Mesothelial cell of epicardium (in vitro differentiated cells): ENCODE measurements around the gene TTC7B. TPM values are rescaled to one million over a fixed set of nuclear protein-coding genes. Genes with fewer than 3 reads are reported as not detected.

Source experiments
- DNase-seq, 2 experiments: peaks; one replicate each; pipeline ENCODE4 v3.0.0; 2021; ENCODE audit warnings: low spot score in 2 of 2; ENCODE audit not compliant: unreplicated experiment in 2 of 2
- H3K27ac Mint-ChIP-seq: 2 replicates; pipeline ENCODE4 v1.8.0; 2021; ENCODE audit warnings: mixed read lengths
- H3K27me3 Mint-ChIP-seq: 2 replicates; pipeline ENCODE4 v1.8.0; 2021; ENCODE audit warnings: low read depth, mixed read lengths
- H3K36me3 Mint-ChIP-seq: 2 replicates; pipeline ENCODE4 v1.8.0; 2021; ENCODE audit warnings: mixed read lengths
- H3K4me1 Mint-ChIP-seq: 2 replicates; pipeline ENCODE4 v1.8.0; 2021; ENCODE audit warnings: mixed read lengths
- H3K4me3 Mint-ChIP-seq: 2 replicates; pipeline ENCODE4 v1.8.0; 2021; ENCODE audit warnings: mild to moderate bottlenecking, moderate library complexity, mixed read lengths
- H3K9me3 Mint-ChIP-seq: 2 replicates; pipeline ENCODE4 v1.8.0; 2021; ENCODE audit warnings: mixed read lengths
- total RNA-seq: library from RNA; stranded (reverse); gene quantifications from 3 replicates; pipeline ENCODE4 v1.2.1, GENCODE V29; 2021
- TF ChIP-seq, protein P1 (sequence below): fragments of 200-600 bp; sonication (generic); IDR thresholded peaks from one replicate; pipeline ENCODE4 v1.5.0; 2021; ENCODE audit warnings: antibody characterized with exemption; ENCODE audit not compliant: unreplicated experiment

Gene TTC7B
- total RNA-seq, 1 donor from 2014 or later: 56.5 TPM

DNA sequence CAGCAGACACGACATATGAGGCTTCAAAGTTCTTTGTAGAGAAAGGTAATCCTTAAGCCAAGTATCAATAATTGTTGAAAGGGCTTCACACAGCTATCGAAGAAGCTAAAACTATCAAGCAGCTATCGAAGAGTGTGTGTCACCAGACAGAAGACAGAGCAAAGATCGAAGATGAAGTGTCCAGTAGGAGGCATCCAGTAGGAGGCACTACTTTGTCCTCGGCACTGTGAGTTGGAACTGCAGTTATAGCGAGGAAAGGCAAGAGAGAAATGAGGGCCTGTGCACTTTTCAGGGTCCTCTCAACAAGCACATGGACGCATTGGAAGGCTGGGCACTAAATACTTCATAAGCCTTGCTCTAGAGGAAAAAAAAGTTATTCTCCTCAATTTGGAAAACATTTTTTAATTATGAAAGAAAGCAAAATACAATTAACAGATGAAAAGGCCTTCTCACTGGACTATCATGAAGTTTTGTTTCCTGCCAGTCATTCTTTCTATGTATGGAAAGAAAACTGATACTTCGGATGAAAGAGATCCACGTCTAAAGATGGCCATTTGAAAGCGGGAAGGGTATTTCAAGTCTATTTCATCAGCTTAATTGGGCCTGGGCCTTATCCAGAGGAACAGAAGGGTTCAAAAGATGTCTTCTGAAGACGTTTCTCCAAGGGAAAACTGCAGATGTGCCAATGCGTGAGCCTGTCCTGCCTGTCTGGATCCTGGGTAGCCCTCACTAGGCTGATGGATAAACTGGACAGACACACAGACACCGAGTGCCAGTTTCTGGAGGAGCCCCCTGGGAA is 244.9 kb downstream of the TTC7B start:
- Mint-ChIP-seq H3K27ac (no peak overlapping the region), H3K4me1 (peaks cover 33% of the 10 kb centered on the region), H3K9me3 (no peaks in the 10 kb centered on the region), H3K27me3 (no peaks in the 10 kb centered on the region), H3K36me3 (peaks cover 26% of the 10 kb centered on the region), H3K4me3 (no peak overlapping the region)
- DNase-seq: no peak
- TF ChIP-seq, protein P1, sequence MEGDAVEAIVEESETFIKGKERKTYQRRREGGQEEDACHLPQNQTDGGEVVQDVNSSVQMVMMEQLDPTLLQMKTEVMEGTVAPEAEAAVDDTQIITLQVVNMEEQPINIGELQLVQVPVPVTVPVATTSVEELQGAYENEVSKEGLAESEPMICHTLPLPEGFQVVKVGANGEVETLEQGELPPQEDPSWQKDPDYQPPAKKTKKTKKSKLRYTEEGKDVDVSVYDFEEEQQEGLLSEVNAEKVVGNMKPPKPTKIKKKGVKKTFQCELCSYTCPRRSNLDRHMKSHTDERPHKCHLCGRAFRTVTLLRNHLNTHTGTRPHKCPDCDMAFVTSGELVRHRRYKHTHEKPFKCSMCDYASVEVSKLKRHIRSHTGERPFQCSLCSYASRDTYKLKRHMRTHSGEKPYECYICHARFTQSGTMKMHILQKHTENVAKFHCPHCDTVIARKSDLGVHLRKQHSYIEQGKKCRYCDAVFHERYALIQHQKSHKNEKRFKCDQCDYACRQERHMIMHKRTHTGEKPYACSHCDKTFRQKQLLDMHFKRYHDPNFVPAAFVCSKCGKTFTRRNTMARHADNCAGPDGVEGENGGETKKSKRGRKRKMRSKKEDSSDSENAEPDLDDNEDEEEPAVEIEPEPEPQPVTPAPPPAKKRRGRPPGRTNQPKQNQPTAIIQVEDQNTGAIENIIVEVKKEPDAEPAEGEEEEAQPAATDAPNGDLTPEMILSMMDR: no peak

GRCh38 chr14:90570461-90570860 is 245.8 kb downstream of the TTC7B start:
- H3K4me3 Mint-ChIP-seq: no peak overlapping the region
- H3K27ac Mint-ChIP-seq: no peak overlapping the region
- no peaks in the 10 kb centered on the region for H3K27me3 Mint-ChIP-seq
- TF ChIP-seq, protein P1: no peak
- H3K4me1 Mint-ChIP-seq: peaks cover 33% of the 10 kb centered on the region
- no peak for DNase-seq
- H3K9me3 Mint-ChIP-seq: no peaks in the 10 kb centered on the region
- H3K36me3 Mint-ChIP-seq: peaks cover 27% of the 10 kb centered on the region

GRCh38 chr14:90569606-90570387 is 246.4 kb downstream of the TTC7B start:
- TF ChIP-seq, protein P1: no peak
- peaks cover 29% of the 10 kb centered on the region for H3K4me1 Mint-ChIP-seq
- no peaks in the 10 kb centered on the region for H3K27me3 Mint-ChIP-seq
- no peaks in the 10 kb centered on the region for H3K9me3 Mint-ChIP-seq
- H3K4me3 Mint-ChIP-seq: no peak overlapping the region
- H3K27ac Mint-ChIP-seq: no peak overlapping the region
- H3K36me3 Mint-ChIP-seq: peaks cover 27% of the 10 kb centered on the region
- no peak for DNase-seq

DNA sequence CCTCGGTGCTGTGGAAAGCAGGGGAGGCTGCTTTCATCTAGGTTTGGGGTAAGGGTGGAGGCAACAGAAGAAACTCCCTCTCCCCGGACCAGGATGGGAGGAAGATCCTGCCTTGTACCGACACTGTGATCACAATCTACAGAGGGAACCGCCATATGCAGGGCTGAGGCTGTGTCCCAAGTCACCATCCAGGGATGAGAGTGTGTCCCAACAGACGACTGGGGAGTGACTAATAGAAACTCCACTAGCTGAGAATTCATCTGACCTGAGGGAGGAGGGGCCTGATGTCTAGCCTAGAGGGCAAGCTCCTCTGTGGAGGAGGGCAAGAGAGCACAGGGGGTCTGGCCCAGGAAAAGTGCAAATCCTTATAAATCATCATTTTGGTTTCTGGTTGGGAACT is 247.0 kb downstream of the TTC7B start:
- no peak overlapping the region for H3K4me3 Mint-ChIP-seq
- no peak overlapping the region for H3K27ac Mint-ChIP-seq
- DNase-seq: no peak
- H3K9me3 Mint-ChIP-seq: no peaks in the 10 kb centered on the region
- no peaks in the 10 kb centered on the region for H3K27me3 Mint-ChIP-seq
- peaks cover 23% of the 10 kb centered on the region for H3K4me1 Mint-ChIP-seq
- TF ChIP-seq, protein P1: no peak
- H3K36me3 Mint-ChIP-seq: peaks cover 27% of the 10 kb centered on the region

DNA sequence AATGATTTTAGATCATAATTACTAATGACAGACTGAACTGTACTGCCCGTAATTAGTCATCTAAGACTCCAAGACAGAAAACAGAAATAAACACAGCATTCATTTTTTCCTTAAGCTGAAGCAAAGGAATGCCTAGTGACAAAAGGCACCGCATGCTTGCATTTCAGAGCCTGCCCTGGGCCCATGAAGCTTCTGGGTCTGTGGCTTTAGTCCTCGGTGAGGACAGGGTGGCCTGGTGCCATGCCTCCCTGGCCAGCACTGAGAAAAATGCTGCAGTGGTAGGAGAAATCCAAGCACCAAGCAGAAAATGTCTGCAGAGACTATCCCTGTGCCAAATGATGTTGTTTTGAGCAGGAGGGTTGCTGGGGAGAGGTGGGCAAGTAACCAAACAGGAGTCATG is 247.8 kb downstream of the TTC7B start:
- H3K27ac Mint-ChIP-seq: no peak overlapping the region
- peaks cover 27% of the 10 kb centered on the region for H3K36me3 Mint-ChIP-seq
- H3K4me3 Mint-ChIP-seq: no peak overlapping the region
- peaks cover 15% of the 10 kb centered on the region for H3K4me1 Mint-ChIP-seq
- TF ChIP-seq, protein P1: no peak
- no peak for DNase-seq
- H3K9me3 Mint-ChIP-seq: no peaks in the 10 kb centered on the region
- H3K27me3 Mint-ChIP-seq: no peaks in the 10 kb centered on the region
